Activated CD8-positive, alpha-beta memory T cell treated with anti-CD3 and anti-CD28 coated beads for 48 hours (primary cell): ENCODE measurements around the gene RHAG.

Experiments used
- DNase-seq, 3 experiments: peaks; one replicate each; pipeline ENCODE4 v3.0.0-alpha.2; 2020; ENCODE audit warnings: low read depth in 2 of 3, low spot score in 2 of 3

Gene RHAG

DNA sequence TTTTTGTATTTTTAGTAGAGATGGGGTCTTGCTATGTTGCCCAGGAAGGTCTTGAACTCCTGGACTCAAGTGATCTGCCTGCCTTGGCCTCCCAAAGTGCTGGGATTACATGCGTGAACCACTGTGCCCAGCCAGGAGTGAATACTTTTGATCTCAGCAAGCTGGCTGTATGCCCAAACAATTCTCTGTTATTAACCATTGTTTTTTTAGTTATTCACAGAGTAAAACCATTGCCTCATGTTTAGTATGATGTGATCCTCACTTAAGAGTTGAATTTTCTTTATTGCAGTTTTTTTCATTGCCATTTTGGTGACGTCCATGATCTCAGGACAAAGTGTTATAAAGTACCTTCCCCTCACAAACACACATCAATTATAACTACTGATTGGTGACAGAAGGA is 71.4 kb downstream of the RHAG start:
- DNase-seq: no peak

- no peak for DNase-seq
Observed at GRCh38 chr6:49564552-49564951, 72.1 kb downstream of the RHAG start.

GRCh38 chr6:49563006-49563886 is 73.4 kb downstream of the RHAG start:
- no peak for DNase-seq

DNA sequence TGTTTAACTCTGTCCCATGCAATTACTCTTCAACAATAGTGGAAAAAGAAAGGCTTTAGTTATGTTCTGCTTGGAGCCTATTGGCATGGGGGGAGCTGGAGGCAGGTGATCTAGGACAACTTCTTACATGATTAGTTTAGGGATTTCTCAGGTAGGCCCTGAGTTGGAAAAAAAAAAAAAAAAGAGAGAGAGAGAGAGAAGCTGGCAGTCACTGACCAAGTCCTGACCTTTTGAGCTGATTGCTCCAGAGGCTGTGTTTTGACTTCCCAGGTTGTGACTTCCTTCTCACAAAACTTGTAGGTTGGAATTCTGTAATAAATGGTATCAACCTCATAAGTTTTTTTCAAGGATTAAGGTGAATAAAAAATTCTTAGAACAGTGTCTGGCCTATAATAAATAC is 78.4 kb downstream of the RHAG start:
- DNase-seq: no peak

DNA sequence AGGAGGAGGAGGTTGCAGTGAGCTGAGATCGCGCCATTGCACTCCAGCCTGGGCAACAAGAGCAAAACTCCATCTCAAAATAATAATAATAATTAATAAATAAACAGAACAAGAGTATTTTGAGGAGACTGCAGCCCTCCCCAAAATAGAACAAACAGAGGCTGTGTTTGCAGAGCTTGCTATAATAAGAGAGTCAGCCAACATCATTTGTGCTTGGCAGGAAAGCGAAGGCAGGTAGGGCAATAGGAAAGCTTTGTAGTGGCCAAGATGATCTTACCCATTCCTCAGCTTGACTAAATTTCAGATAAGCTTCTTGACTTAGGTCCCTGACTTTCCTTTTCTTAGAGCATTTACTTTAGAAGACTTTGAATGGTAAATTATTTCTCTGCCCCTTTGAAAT is 79.5 kb downstream of the RHAG start:
- no peak for DNase-seq

DNA sequence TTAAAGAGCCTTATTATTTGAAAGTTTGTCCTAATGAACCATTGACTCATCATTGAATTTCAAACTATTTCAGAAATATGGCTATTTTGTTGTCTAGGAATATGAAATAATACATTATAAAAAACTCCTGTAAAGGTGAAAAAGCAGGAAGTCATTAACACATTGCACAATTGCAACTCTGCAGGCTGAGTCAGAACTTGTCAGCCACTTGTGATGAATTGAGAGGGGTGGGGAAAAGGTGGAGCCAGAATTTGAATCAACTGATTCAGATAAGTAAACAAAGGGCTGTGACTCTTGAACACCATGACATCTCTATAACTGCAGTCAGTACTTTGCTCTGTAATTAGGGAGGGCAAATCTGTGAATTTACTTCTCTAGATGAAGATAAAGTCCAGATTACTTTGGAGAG is 80.2 kb downstream of the RHAG start:
- DNase-seq: no peak

DNA sequence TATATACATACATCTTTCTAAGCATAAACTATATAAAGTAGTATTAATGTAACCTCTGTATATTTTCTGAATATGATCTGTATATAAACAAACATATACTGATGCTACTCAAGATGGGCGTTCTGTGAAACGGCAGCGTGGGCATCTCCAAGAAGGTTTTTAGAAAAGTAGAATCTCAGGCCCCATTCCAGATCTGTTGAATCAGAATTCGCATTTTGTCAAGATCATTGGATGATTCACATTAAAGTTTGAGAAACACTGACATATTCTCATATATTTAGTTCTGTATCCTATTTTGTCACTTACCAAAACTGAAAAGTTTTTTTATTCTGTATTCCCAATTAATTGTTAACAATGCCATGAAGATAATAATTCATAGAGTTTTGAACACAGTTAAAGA is 80.7 kb downstream of the RHAG start:
- DNase-seq: no peak
